ENCODE results near the gene STOML2. TPM values are rescaled to one million over a fixed set of nuclear protein-coding genes. Genes with fewer than 3 reads are reported as not detected.

The STOML2 gene
- total and polyA plus RNA-seq, 9 of the 15 experiments (the other 6 are each of a cell fraction or from before 2014, with no cell fraction given): 110 to 220 (median 174) TPM

DNA sequence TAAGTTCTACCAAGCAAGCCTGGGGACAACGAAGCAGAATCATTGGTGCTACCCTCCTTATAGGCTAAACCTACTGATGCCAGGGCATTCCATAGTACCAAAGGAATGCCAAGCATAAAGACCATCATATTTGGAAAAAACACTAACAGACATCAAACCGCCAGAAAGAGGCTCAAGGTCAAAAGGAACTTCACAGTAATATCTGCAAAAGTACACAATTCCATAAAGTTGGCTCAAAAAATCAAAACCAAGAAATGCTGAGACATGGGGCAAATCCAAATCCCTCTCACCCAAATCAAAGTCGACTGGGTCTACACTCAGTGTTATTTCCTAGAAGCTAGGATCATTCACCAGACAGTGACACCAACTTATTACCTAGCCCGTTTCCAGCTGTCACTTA lies 33.9 kb downstream of the STOML2 start:
- Histone ChIP-seq H3K9ac (ENCODE audit: insufficient read depth in 1 of 2, low read depth in 2 of 2, low read length in 2 of 2) (no peak overlapping the region), H3K4me1 (replicated peaks in 1 of 2; ENCODE audit: control insufficient read depth in 2 of 2, insufficient read depth in 2 of 2, low read length in 2 of 2) (peaks cover 5 to 15% of the 10 kb centered on the region in 2 experiments; a peak in 3 of 5 replicates), H3K9me3 (replicated peaks; ENCODE audit: control insufficient read depth, insufficient read depth, low read depth, low read length) (no peaks in the 10 kb centered on the region), H3K4me3 (no peak overlapping the region), H2AFZ (ENCODE audit: low read depth, low read length) (no peak overlapping the region), H3K36me3 (ENCODE audit: control insufficient read depth, insufficient read depth, low read length) (peaks cover 81% of the 10 kb centered on the region), H3K27me3 (ENCODE audit: control insufficient read depth in 2 of 2, insufficient read depth in 2 of 2, low read length in 2 of 2) (no peaks in the 10 kb centered on the region), H3K27ac (ENCODE audit: extremely low read depth, low read depth, low read length) (no peak overlapping the region), H3K9me1 (ENCODE audit: control insufficient read depth, insufficient read depth, low read length) (no peaks in the 10 kb centered on the region), H4K20me1 (replicated peaks; ENCODE audit: control insufficient read depth, insufficient read depth, low read length) (peaks cover 33% of the 10 kb centered on the region), H3K79me2 (ENCODE audit: control insufficient read depth, insufficient read depth, low read length) (peaks cover 58% of the 10 kb centered on the region), H3K4me2 (ENCODE audit: insufficient read depth, low read length) (no peak overlapping the region)
- DNase-seq (ENCODE audit: extremely low read depth in 1 of 4, low spot score in 3 of 4) (no peak), FAIRE-seq (no peak), ATAC-seq (no peak)
- in situ Hi-C loops (cut with MboI): no loop called here
- 70% methylated on average over 3 of the region's 4 CpGs for WGBS (ENCODE audit: insufficient coverage, low coverage, missing lambda C conversion rate)
- intact Hi-C loops (cut with micrococcal nuclease): no loop called here
- no TSS peak for BruUV-seq (replicated peaks)
- CTCF ChIA-PET (ENCODE audit: low intra/inter-chr PET ratio): no interaction called here
- POLR2A ChIA-PET: interaction anchor here (1.9 kb wide), 1 partner anchor 26 kb away, joined by 6 read pairs; a partner anchor contains a TSS
- TF ChIP-seq IFI16 (CRISPR knock-in tag; IDR thresholded peaks at IDR 0.05): no peak
- TF ChIP-seq RB1 (IDR thresholded peaks at IDR 0.05; ENCODE audit: low read depth): no peak
- no peak for TF ChIP-seq STAT5A (IDR thresholded peaks at IDR 0.05; ENCODE audit: borderline replicate concordance, low read length)
- TF ChIP-seq ZNF184 (CRISPR knock-in tag; IDR thresholded peaks at IDR 0.05): no peak
- TF ChIP-seq NEUROD1 (IDR thresholded peaks at IDR 0.05; ENCODE audit: borderline replicate concordance, low read depth, low read length, partially characterized antibody): no peak
- TF ChIP-seq ZC3H11A (IDR thresholded peaks at IDR 0.05; ENCODE audit: low read depth, low read length): no peak
- TF ChIP-seq YY1 (IDR thresholded peaks at IDR 0.05; ENCODE audit: borderline replicate concordance in 1 of 3, control insufficient read depth in 1 of 3, extremely low read depth in 1 of 3, insufficient read depth in 3 of 3, insufficient read length in 1 of 3, insufficient replicate concordance in 2 of 3, low read depth in 1 of 3, low read length in 2 of 3): no peak
- TF ChIP-seq SRSF7 (optimal IDR thresholded peaks at IDR 0.05; ENCODE audit: low read depth, low read length): no peak
- TF ChIP-seq MYBL2 (IDR thresholded peaks at IDR 0.05; ENCODE audit: low read depth): no peak
- no peak for TF ChIP-seq MYBL2 (CRISPR knock-in tag; IDR thresholded peaks at IDR 0.05; ENCODE audit: borderline replicate concordance)
- TF ChIP-seq MTA3 (IDR thresholded peaks at IDR 0.05; ENCODE audit: borderline replicate concordance): no peak
- no peak for TF ChIP-seq HMGN3 (IDR thresholded peaks at IDR 0.05; ENCODE audit: borderline replicate concordance, extremely low read depth, insufficient read length, low read depth, low read length)
